ENCODE data around the gene DRC3.

The DRC3 gene

GRCh38 chr17:18025945-18026776 is 53.5 kb downstream of the DRC3 start:
- DNase-seq = no peak

DNA sequence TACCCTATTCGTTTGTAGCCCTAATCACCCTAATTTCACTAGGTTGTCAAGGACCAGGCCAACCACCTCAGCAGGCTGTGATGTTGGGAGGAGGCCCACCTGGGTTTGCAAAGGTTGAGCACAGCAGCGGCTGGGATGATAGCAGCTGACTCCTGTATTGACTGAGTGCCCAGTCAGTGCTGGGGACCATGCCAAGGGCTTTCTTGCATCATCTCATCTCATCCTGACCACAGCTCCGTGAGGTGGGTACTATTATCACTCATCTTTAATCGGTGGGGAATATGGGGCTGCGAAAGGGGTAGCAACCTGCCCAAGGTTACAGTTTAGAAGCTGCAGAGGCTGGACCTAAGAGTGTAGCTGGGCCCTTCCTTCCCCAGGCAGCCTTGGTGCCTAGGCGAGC is 54.6 kb downstream of the DRC3 start:
- DNase-seq = no peak

- DNase-seq = no peak
These were observed 55.7 kb downstream of the DRC3 start for GRCh38 chr17:18028114-18028951.

DNA sequence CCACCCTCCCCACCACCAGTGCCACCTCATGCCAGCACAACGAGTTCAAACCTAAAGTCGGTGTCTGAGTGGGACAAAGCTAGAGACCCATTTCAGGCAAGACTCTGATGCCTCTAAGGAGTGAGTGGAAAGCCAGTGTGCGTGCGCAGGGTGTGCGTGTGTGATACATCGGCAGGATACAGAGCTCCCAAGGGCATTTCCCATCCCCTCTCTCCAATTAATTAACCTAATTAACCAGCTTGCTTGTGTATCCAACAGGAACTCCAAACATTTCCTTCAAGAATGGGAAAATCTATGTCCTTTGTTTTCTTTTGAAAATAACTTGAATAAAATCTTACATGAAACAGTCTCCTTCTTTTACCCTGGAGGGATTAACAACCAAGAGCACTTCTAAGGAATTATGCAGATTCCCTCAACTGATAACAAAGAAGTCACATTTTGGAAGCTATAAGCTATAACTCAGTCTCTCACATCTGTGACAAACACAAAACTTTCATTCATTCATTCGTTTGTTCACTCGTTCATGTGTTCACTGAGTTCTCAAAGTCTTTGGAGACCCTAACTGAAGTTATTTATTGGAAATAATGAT is 56.4 kb downstream of the DRC3 start:
- no peak for DNase-seq

DNA sequence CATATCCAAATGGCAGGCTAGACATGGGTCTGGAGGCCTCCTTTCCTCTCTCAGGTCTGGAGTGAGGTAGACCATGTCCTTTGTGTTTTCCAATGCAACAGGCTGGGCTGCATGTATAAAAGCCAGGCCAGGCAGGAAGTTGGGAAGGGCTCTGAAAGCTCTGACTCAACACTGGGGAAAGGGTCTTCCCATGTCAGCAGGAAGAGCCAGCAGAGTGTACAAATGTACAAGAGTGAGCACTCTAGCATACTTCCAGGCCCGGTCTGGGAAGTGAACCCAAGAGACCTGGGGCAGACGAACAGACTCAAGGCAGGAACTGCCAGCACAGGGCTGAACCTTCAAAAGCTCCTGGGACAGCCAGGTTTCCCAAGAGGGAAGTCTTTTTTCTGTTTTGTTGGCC is 59.3 kb downstream of the DRC3 start:
- no peak for DNase-seq

DNA sequence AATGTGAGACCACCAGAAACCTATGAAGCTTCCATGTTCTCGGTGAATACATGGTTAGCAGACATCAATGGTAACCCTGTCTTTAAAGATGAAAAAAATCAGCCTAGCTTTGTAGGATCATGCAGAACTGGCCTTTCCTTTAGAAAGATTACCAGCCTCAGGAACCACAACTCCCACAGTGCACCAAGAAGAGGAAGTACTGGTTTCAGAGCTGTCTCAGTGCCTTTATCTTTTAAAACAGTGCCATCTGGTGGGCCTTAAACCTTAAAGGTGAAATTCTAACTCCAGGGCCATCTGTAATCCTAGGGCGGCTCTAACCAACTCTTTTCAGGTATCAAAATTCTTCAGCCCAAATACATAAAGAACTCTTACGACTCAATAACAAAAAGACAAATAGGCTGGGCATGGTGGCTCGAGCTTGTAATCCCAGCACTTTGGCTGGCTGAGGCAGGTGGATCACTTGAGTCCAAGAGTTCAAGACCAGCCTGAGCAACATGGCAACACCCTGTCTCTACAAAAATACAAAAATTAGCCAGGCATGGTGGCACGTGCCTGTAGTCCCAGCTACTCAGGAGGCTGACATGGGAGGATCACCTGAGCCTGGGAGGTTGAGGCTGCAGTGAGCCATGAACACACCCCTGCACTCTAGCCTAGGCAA is 60.9 kb downstream of the DRC3 start:
- DNase-seq = peak; percentile 44

DNA sequence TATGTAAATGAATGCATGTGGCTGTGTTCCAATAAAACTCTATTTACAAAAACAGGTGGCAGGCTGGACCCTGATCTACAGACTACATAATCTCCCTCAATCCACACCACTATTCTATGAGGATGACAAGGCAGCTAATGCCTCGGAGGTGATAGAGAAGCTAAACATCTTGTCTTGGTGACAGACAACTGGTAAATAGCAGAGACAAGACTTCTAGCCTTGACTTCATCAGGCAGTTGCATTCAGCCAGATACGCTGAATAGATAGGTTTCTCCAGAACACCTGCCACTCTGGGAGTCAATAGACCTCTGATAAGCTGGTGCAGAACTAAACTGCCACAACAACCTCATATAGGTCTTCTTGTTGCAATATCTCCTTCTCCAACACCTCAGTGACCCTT is 63.0 kb downstream of the DRC3 start:
- no peak for DNase-seq

DNA sequence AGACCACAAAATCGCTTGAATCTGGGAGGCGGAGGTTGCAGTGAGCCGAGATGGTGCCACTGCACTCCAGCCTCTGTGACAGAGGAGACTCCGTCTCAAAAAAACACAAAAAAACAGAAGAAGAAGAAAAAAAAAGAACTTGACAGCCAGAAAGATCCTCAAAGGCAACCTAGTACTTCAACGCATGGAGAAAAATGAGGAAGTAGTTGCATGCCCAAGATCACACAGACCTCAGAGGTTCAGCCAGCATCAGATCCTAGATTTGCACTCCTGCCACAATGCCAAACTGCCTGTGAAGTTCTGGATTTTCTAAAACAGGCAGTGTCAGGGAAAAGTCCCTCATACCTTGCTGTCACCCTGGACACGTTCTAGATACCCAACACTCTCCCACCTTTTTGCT is 64.8 kb downstream of the DRC3 start:
- DNase-seq = no peak

- DNase-seq = no peak
These were observed 65.6 kb downstream of the DRC3 start for GRCh38 chr17:18038149-18038850.

- DNase-seq = peak; percentile 94
These were observed 66.3 kb downstream of the DRC3 start, which contains the start of the genes ATPAF2 and GID4 for GRCh38 chr17:18038861-18039534. ATPAF2 (minus strand) TSS chr17:18039168; CDS start chr17:18039013, 155 bp downstream. GID4 (plus strand) TSS chr17:18039408; CDS start chr17:18039465, 57 bp downstream.

GRCh38 chr17:18039535-18040260 is 67.0 kb downstream of the DRC3 start:
- DNase-seq = no peak

DNA sequence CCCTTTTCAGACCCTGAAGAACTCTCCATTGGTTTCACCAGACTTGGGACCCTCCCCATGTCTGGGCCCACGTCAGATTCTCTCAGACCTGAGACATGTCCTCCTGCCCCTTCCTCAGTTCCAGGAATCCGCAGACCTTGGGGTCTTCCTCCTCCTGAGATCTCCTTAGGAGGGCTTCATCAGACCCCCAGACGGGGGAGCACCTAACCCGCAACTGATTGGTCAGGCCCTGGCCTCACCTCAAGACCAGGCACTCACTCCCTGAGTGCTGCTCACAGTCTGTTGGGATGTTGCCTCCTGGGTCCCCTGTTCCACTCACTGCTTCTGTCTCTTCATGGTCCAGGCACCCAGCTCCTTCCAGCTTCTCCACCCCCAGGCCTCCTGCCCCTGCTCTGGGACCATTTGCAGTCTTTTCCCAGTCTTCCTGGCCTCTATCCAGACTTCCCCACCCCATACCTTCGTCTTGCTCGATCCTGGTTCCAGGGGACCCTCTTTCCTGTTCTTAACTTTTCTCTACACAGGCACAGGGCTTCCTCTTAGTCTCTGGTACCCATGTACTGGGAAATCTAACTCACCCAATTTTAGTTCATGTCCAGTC is 67.7 kb downstream of the DRC3 start:
- no peak for DNase-seq

DNA sequence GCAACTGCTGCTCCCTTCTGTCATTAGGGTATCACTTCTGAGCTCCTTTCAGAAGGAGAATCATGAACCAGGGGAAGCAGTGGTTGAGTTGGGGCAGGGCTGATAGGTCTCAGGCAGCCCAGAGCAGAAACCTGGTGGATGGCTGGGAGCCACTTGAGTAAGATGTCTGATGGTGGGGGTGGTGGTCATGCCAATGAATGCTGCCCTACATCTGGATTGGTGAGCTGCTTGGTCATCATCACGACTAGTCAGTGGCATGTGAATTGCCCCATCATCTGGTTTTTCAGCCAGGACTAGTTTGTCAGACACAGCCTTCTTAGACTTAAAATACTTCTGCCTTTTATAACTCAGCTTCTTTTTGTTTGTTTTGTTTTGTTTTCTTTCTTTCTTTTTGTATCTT is 69.1 kb downstream of the DRC3 start:
- no peak for DNase-seq

DNA sequence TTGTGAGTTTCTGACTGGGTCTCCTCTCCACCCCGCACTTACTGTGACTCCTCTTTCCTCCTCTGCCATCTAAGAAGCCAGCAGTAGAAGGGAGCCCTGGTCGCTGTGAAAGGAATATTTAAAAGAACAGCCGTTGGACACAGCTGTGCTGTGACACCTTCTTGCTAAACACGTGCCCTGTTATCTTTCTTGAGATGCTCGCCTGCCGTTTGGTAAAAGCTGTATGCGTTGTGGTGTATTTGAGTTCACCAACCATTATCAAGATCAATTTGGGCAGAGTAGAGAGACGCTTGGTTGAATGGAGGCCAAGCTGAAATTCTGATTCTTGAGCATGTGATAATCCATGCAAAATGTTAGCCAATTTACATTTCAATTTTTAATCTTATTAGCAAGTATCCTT is 70.3 kb downstream of the DRC3 start:
- no peak for DNase-seq

DNA sequence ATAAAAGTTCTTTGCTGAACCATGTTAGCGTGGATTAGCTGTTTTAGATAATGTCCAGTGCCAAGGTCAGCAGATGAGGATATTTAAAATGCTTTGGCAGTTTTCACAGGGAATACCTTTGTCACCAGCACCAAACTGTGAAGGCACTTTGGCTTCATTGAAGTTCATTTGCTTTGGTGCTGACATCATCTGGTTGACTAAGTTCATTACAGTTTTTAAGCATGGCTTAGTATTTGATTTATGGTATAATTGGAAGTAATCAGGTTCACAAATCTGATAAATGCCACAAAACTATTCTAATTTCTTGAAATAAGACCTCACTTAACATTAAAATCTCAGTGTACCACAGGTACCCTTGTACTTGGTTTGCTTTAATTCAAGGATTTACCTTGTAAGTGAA is 70.8 kb downstream of the DRC3 start:
- DNase-seq = no peak

- DNase-seq = no peak
These were observed 71.9 kb downstream of the DRC3 start for GRCh38 chr17:18044609-18045008.

DNA sequence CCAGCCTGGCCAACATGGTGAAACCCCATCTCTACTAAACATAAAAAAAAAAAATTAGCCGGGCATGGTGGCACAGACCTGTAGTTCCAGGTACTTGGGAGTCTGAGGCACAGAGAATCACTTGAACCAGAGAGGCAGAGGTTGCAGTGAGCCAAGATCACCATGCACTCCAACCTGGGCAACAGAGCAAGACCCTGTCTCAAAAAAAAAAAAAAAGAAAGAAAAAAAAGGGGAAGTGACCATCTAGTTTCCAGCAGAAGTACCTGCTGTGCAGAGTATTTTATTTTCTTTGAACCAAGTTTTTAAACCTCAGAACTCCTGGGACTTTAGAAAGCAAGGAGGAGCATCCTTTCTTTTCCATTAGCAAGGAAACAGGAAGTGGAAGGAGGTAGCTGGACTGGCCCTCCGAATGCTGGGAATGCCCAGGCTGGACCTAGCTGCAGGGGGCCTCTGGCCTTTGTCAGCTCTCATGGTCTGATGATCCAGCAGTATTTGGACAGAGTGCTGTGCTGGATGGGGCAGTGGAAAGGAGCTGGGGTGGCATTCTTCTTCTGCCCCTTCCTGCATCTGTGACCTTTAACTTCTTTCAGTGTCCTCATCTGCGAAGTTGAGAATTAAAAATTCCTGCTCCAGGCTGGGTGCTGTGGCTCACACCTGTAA is 73.2 kb downstream of the DRC3 start:
- DNase-seq = no peak

- DNase-seq = no peak
These were observed 82.9 kb downstream of the DRC3 start for GRCh38 chr17:18055597-18055996.

- no peak for DNase-seq
These were observed 83.6 kb downstream of the DRC3 start for GRCh38 chr17:18056214-18056613.

DNA sequence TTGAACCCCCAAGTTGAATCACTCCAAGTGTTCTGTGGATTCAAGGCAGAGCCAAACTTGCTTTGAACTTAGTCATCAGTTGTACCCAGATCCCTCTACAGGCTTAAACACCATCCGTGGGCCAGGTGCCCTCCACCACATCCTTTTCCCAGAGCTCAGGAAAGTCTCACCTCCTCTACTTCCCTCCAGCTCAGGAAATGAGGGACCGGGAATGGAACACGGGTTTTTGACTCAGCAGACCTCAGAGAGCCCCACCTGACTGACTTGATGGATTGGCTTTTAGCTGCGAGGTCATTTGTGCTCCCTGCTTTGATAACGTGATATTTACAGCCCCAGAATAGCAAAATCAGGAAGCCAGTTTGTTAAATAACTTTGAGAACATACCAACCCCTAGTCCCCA is 86.6 kb downstream of the DRC3 start:
- no peak for DNase-seq

Data from NCI-H1048 (cell line).